Sigmoid colon (tissue), 3 donors: Measurements from ENCODE around the gene HNRNPC.
"Not testable (repeated sequence)": the region's sequence is repeated elsewhere in the genome, so short reads cannot be mapped to it uniquely, and the experiment has no call there.

Experiments
- CTCF ChIP-seq, 4 experiments: fragments of 450-650 bp in 3 of 4; fragments of 200-600 bp in 1 of 4; IDR thresholded peaks; one replicate each; pipeline ENCODE4 v1.5.1; 2016 to 2019; ENCODE audit warnings: antibody characterized with exemption in 4 of 4, mild to moderate bottlenecking in 3 of 4, moderate library complexity in 2 of 4
- POLR2A ChIP-seq, 2 donors: fragments of 450-650 bp; IDR thresholded peaks; one replicate each; pipeline ENCODE4 v1.6.1; 2016; ENCODE audit warnings: antibody characterized with exemption in 2 of 2, mild to moderate bottlenecking in 2 of 2, moderate library complexity in 2 of 2

- not testable (repeated sequence) for TF ChIP-seq CTCF, POLR2A (IDR thresholded peaks at IDR 0.05)
Observed at GRCh38 chr14:21272661-21273060, 3.4 kb upstream of the HNRNPC start.
